Measurements from ENCODE around the gene NEIL3. TPM values are rescaled to one million over a fixed set of nuclear protein-coding genes. Genes with fewer than 3 reads are reported as not detected.

NEIL3 gene
- total and polyA plus RNA-seq, 2 of the 8 experiments (the other 6 are each of a cell fraction or from before 2014, with no cell fraction given), result 5.5 to 11.0 TPM

DNA sequence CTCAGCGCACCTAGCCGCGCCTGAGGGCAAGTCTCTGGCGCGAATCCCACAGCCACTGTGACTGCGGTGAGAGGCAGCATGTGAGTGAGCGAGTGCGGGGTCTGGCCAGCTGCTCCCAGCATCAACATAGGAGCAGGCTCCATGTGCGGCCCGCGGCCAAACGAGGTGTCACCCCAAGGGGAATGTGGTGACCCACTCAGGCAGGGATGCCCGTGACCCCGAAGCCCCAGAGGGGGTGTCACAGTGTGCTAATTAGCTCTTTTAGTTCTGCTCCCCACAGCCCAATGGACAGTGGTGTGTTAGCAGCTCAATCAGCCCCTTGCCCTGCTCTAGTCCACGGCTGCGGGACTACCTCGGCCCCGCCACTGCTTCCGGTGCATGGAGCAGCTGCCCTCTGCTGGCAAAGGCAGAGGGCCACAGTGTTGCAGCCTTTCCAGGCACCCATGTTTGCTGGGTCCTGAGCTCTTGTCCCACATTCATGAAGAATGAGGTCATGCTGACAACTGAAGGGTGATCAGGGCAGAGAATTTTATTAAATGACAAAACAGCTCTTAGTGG is 71.1 kb downstream of the NEIL3 start (continued):
- no peak for TF ChIP-seq RNF2 (IDR thresholded peaks at IDR 0.05; ENCODE audit: borderline replicate concordance, low read depth, low read length, missing control alignments, poor library complexity, severe bottlenecking)
- TF ChIP-seq EZH2 (IDR thresholded peaks at IDR 0.05; ENCODE audit: low read depth, low read length, severe bottlenecking), result no peak
- peak; percentile 55 for TF ChIP-seq TEAD4 (IDR thresholded peaks at IDR 0.05; ENCODE audit: low read depth, low read length)
- no peak for TF ChIP-seq GTF2F1 (IDR thresholded peaks at IDR 0.05; ENCODE audit: borderline replicate concordance, low read depth, low read length)
- TF ChIP-seq KDM4A (IDR thresholded peaks at IDR 0.05; ENCODE audit: low read depth, low read length, severe bottlenecking), result no peak
- no peak for TF ChIP-seq RXRA (IDR thresholded peaks at IDR 0.05; ENCODE audit: insufficient read depth, low read depth, low read length)
- TF ChIP-seq RBBP5 (IDR thresholded peaks at IDR 0.05; ENCODE audit: borderline replicate concordance, low read depth, low read length), result no peak
- TF ChIP-seq, protein P1, sequence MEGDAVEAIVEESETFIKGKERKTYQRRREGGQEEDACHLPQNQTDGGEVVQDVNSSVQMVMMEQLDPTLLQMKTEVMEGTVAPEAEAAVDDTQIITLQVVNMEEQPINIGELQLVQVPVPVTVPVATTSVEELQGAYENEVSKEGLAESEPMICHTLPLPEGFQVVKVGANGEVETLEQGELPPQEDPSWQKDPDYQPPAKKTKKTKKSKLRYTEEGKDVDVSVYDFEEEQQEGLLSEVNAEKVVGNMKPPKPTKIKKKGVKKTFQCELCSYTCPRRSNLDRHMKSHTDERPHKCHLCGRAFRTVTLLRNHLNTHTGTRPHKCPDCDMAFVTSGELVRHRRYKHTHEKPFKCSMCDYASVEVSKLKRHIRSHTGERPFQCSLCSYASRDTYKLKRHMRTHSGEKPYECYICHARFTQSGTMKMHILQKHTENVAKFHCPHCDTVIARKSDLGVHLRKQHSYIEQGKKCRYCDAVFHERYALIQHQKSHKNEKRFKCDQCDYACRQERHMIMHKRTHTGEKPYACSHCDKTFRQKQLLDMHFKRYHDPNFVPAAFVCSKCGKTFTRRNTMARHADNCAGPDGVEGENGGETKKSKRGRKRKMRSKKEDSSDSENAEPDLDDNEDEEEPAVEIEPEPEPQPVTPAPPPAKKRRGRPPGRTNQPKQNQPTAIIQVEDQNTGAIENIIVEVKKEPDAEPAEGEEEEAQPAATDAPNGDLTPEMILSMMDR (IDR thresholded peaks at IDR 0.05; ENCODE audit: control extremely low read depth in 1 of 3, insufficient read depth in 1 of 3, low read depth in 1 of 3, low read length in 3 of 3), result peak; percentile 83 to 98 (median 97)
- peak; percentile 40; the same call in 1 of the 2 replicates for TF ChIP-seq CREB1 (IDR thresholded peaks at IDR 0.05)

Measured in H1 (cell line).